Fibroblast of the conjunctiva (primary cell): ENCODE results near the gene TBX3.

Experiments used
- DNase-seq: peaks from one replicate; pipeline ENCODE4 v3.0.0-alpha.2; 2010; ENCODE audit warnings: low read depth

TBX3 gene

DNA sequence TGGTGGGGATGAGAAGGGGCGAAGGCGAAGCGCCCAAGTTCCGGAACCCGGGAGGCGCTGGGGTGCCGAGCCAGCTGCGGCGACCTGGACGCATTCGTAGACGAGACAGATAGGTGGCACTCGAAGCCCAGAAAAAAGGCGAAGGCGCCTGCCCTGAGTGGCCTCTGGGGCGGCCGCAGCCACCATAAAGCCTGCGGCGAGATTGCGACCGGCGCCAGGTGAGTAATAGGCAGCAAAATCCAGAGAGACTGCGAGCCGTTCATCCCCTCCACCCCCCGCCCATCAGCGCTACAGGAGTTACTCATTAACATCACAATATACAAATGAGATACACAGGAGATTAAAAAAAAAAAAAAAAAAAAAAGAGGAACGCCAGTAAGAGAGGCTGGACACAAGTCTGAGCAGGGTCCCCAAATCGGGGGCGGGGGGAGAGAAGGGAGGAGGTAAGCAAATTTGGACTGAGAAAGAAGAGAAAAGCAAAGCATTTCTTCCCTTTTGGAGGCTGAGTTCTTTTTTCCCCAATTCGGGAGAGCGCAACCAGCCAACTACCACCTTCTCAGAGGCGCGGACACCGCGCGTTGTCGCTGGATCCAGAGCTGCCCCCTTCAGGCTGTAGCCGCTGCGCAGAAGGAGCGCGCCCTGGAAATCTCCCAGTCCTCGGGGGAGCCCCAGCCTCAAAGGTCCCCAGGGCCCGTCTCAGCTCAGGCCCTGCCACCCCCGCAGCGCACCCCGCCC is 15.7 kb downstream of the TBX3 start:
- peak; percentile 53 for DNase-seq

DNA sequence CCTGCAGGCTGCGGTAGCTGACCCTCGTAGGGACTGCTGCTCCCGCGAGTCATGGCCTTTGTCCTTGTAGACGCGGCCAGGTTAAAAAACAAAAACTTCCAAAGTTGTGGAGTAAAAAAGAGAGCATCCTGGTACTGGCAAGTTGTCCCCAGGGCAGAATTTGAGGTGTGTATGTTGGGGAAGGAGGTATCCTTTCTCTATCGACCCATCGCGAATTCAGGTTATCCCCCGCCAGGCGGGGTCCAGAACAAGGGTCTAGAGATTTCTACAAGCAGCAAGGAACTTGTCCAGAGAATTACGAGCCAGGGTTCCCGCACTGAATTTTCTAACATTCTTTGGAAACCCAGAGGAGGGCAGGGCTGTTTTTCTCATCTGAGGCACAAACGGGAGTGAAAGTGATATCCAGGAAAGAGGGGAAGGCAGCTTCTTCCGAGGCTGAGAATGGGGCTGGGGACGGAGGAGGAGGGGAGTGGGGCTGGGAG is 16.3 kb downstream of the TBX3 start:
- no peak for DNase-seq

DNA sequence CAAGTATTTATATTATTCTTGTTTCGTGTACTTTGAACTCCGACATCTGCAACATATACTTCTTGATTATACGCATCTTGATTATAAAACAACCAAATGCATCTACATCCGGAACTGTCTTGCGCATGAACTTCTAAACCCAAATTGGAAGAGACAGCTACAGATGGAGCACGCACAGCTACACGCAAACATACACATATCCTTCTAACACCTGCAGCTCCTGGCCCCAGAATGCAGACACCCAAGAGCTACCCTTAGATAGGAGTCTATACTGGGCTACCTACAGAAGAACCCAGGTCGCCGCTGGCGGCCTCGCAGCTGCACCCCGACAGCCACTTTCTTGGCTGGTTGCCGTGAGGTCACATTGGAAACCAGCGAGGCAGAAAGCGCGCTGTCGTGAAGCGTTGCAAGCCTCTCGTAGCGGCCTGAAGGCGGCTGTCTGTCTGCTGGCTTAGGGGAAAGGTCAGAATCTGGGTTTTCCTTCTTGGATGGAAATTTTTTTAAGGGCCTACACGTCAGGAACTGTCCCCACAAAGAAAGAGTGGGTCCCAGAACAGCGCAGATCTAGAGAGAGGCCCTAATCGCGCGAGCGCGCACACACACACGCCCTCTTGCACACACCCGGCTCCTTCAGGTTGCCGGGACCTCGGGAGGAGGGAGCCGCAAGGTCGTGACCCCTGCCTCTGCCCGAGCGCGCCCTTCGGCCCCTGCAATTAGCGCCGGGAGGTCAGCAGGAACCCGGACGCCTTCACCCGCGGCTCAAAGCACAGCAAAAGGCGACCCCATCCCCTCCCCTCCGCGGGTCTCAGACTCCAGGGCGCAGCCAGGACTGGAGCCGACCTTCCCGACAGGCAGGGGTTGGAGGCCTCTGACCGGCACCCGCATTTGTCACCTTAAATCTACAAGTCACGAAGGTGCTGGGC is 17.0 kb downstream of the TBX3 start:
- no peak for DNase-seq

DNA sequence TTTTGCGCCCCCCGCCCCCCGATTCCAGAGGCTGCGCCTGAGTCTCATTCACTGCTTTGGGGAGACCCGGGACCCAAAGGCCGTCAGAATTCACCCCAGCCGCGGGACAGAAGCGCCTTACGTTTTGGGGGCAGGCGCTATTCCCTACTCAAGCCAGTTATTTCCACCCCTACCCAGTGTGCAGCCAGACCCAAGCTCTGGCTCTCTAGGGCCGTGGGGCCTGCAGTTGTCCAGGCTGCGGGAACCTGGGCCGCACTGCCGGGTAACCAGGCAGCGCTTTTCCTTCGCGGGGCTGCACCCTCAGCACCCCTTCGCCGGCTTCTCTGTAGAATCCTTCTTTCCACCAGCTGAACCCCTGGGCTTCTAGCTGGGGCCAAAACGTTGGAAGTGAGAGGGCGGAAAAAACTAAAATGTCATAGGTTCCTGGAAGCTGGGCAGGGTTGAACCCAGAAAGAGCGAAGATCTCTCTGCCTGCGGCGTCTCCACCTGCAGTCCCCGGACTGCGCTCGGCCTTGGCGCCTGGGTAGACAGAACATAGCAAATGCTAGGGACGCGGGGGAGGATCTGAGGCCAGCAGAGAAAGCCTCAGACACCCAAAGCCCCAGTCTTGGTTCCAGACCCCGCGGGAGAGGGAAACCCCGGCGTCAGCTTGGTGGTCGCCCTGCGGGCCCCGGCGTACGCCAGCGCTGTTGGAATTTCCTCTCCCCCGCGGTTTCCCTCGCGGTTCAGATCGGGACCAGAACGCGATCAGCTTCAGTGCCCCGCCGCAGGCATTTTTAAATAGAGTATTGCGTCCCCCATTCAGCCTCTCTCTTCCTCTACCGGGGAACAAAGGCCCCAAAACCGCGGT is 18.3 kb downstream of the TBX3 start:
- no peak for DNase-seq

DNA sequence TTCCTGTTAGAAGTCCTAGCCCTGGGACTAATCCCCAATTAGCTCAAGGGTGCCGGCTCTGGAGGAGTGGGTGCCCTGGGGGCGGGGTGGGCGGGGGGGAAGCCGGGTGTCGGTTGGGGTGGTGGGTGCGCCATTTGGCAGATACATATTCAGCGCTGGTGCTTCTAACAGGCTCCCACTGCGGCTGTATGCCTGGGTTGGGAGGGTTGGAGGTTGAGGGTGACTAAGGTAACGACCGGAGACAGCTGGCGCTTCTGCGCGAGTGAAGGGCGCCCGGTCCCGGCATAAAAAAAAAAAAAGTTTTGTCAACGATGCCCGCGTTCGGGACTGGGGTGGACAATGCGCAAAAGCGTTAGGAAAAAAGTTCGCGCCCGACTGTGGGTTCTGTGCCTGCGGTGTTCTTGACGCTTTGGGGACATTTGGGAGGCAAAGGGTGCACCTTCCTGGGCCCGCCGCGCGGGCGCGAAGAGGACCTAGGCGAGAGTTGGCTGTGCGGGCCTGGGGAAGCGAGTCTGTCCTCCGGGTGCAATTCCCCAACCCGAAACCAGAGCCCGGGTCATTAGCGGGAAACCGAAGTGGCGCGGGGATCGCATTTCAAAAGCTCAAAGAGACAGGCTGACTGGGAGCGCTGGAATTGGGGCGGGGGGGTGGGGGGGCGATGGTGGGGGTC is 19.2 kb downstream of the TBX3 start:
- DNase-seq, result no peak

DNA sequence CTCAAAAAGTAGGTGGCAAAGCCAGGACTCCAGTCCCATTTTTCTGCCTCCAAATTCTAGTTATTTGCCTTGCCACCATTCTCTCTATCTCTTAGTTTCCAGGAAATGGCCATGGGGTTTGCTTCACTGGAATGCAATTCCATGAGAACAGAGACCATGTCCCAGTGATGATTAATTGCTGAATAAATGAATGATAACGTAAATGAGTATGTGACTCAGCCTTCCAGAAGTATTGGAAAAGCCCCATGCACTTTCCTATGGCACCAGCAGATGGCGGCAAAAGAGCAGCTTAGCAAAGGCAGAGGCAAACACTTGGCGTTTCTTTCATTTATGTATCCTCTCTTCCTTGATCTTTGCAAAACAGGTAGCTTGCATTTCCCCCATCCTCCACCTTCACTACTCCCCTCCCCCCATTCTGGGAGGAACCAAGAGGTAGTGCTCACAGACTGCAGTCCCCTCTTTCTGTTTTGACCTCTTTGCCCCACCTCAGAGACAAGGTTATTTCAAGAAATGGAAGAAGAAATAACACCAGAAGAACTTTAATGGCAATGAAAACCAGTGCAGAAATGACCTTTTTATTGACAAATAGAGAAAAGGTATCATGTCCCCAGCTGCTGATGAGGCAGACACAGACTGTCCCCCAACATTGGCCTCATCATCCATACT is 21.3 kb downstream of the TBX3 start:
- peak; percentile 70 for DNase-seq

DNA sequence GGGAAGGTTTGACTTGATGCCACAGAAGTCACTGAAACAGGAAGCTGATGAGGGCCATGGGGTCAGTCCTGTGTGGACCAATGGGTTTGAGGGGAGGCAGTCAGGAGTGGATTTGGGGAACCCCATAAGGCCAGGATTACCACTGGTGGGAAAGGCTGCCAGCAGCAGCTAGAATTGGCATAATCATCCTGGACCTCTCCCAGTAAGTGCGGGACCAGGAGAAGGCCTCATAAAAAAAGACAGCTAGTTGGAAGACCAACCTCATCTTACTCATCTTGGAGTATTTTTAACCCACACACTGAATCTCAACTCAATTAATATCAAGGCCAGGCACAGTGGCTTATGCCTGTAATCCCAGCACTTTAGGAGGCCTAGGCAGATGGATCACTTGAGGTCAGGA is 22.7 kb downstream of the TBX3 start:
- DNase-seq, result no peak

DNA sequence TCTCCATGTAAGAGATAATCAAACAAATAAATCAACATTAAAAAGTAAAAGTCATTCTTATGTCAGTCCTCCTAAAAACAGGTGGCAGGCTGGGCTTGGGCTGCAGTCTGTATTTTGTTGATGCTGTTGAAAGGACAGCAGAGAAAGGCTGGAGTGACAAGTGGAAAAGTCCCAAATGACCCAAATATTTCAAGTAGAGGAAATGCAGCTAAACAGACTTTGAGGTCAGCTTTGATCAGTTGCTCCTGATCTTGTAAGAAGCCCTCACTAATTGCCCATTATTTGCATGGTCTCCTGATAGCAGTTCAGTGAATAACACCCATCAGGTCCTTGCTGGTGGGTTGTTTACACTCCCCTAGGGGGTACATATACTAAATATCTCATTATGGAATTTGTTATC is 24.9 kb downstream of the TBX3 start:
- no peak for DNase-seq

DNA sequence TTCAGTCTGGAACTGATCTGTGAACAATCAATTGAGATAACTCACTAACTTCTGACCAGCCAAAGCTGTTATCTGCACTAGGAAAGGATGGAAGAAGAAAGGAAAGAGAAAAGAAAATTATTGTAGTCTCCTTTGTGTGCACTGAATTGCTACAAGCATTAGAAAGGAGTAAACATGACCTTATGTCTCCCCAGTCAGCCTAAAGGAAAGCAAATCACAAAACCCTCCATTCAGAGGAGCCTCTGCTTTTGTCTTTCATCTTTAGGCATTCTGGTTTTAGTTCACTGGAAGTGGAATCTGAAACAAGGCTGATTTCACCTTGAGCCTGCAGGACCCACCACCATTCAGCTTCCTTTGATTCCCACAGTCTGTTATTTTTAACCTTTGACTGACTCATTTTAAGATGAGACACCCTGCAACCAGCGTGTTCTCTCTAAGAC is 26.0 kb downstream of the TBX3 start:
- DNase-seq, result no peak

DNA sequence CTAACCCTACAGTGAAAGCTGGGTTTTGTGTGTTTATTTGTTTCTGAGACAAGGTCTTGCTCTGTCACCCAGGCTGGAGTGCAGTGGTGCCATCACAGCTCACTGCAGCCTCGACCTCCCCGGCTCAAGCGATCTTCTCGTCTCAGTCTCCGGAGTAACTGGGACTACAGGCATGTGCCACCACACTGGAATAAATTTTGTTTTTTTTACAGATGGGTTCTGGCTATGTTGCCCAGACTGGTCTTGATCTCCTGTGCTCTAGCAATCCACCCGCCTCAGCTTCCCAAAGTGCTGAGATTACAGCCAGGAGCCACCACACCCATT is 26.4 kb downstream of the TBX3 start:
- DNase-seq, result no peak

DNA sequence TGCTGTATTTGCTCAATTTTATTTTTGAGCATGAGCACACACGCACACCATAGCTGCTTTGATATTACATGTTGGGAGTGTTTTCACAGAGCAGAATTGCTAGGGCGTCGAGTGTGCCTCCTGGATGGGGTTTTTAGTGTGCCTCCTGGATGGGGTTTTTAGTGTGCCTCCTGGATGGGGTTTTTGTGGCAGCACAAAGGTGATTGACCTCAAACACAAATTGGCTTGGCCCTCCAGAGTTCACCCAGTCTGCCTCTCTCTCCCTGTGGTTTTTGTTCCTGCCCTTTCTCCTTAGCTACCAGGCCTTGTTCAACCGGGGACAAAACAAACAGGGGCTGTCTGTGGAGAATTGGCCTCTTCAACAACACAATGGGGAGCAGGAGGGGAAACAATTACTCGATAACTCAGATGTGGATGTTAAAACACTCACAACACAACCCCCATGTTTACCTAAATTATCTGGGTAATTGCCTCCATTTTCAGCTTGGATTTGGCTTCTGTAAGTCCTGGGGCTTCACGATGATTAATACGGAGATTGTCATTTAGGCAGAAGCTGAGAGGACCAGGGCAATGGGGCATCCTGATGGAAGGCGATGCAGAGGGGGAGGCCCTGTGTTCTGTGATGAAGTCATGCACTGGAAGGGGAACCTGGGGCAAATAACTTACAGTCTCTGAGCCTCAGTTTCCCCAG is 26.9 kb downstream of the TBX3 start:
- no peak for DNase-seq

DNA sequence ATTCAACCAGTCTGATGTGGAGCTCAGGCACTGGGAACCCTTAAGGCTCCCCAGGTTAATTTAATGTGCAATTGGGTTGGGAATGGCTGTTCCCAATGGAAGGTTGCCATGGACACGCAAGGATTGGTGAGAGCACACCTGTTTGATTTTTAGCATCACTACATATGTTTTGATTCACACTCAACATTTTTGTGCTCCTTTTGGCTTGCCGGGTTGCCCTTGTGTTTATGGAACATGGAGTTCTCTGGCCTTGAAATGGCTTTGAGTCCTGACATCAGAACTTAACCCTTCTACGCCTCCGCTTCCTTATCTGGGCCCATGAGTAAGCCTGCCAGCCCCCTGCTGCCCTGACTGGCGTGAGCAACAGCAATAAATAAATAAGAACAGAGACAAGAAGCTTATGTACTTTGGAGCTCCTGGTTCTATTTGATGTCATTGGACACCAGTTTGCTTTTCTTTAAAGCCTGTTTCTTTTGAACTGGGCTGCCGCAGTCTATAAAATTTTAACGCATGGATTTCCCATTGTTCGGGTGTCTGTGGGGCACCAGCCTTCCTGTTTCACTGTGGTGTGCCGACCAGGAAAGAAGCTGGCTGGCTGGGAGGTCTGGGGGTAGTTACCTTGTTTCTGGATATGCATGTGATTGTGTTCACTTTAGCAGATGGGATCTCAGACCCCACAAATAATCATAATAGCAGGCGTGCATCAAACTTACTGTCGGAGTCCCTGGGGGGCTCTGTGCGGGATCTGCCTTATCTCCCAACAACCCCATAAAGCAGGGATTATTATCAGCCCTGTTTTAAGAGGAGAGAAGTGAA is 27.8 kb downstream of the TBX3 start:
- peak; percentile 47 for DNase-seq

DNA sequence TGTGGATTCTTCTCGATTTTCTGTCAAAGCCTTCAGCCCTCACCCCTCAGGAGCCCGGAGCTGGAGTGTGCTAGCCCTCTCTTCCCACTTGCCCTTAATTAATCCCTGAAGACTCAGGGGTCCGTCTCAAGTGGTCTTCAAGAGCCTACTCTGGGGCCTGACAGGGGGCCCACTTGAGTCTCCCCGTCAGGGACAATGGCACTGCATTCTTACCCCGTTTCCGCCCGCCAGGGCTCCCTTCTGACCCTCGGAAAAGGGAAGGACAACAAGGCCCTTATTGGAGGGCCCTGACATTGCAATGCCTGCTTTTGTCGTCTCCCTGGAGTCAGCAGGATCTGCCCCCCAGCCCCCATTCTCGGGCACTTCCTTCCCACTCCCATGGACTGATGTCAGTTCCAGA is 34.4 kb downstream of the TBX3 start:
- no peak for DNase-seq

DNA sequence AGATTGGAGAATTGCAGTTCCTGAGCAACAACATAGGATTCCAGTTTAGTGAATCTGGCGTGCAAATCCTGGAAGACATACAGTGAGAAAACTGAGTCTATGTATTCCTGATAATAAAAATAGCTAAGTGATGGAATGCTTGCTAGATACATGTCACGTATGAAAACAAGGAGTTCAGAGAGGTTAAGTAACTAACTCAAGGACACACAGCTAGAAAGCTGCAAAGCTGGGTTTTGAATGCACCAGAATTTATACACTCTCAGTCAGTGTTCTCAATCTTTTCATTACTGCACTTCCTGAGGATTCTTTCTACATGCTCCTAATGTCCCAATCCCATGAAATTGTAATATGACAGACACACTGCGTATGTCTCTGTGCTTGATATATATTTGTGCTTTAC is 35.3 kb downstream of the TBX3 start:
- DNase-seq, result no peak

DNA sequence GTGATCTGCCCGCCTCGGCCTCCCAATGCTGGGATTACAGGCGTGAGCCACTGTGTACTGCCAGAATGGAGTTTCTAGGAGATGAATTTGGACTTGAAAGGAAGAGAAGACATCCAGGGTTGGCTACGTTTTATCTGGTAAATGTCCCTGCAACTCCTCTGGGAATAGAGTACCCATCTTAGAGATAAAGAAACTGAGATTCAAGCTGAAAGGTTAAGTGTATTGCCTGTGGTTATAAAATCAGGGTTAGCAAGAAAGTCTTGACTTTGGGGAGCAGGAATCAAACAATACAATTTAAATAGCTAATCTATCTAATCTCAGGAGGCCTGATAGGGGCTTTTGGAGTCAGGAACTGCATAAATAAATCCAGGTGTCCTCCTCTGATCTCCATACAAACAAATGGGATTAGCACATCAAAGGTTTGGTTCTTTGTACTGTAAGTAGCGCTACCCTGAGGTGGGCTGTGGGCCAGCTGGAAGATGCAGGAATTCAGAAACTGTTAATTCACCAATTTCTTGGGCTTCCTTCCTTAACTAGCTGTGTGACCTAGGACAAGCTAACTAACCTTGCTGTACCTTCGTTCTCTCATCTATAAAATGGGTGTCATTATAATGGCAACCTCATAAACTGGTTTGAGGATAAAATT is 45.1 kb downstream of the TBX3 start:
- DNase-seq, result no peak

DNA sequence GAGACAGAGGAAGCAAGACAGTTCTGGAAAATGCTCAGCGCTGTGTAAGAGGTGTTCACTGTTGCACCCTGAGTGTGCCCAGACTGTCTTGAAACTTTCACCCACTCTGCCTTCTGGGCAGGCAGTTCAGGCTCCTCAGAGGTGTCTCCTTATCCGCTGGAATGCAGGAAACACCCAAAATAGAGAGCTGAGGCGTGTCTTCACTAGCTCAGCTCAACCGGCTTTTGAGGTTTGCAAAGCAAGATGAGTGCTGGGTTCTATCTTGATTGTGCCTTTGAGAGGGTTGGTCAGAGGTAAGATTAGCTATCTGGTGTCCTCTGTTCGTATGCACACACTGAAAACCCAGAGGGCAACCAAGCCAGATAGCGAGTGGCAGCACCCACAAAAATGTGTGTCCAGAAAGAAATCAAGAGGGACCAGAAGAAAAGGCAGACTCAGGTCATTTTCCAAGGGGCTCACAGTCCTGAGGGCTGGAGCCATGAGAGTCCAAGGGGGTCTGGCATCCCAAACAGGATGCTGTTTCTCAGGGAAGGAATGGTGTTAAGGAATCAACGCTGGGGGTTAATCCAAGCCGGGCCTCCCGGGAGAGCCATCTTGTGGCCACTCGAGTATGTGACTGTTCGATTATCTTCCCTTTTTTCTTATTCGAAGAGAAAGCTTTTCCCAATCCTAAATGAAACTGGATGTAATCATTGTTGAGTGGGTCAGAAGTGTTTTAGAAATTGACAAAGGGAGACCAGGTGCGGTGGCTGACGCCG is 47.1 kb downstream of the TBX3 start:
- DNase-seq, result no peak

DNA sequence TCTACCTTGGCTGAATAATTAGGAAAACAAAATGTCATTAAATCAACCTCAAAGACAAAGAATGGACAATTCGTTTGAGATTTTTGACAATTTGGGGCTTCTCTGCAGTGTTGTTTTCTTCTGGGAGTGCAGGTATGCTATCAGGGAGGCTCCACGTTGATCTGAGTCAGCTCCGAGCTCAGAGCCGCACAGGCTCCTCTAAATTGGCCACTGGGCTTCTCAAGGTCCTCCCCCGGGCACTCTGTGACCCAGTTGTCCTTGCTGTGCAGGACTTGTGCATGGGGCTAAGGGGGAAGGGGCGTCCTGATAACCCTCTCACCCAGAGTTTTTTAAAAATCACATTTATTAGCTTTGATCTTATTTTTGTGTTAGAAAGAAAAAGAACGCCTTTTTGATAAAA is 52.7 kb downstream of the TBX3 start:
- no peak for DNase-seq

DNA sequence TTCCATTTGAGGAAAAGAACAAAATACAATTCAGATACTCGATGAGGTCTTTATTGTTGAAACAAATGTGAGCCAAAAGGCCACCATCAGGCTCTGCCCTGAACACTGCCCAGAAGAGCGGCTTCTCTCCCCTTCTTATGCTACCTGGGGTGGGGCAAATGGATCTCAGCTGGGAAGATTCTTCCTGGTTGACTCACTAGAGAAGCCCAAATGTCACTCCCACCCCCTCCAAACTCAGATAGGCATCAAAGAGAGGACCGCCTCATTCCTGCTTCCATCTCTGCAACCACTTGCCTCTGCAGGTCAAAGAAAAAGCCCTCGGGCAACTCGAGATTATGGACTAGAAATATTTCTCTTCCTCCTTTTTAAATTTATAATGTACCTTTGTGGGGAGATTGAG is 55.8 kb downstream of the TBX3 start:
- no peak for DNase-seq

DNA sequence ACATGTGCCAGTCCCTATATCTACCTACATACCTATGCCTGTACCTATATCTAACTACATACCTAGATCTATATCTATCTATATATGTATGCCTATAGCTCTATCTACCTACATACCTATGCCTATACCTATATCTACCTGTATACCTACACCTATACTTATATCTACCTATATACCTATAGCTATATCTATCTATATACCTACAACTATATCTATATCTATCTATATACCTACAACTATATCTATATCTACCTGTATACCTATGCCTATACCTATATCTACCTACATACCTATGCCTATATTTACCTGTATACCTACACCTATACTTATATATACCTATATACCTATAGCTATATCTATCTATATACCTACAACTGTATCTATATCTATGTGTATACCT is 56.6 kb downstream of the TBX3 start:
- DNase-seq, result no peak
